Breast epithelium (tissue), 4 donors: Measurements from ENCODE around the gene GNG14. TPM values are rescaled to one million over a fixed set of nuclear protein-coding genes. Genes with fewer than 3 reads are reported as not detected.

Experiments
- DNase-seq, 2 donors: peaks; one replicate each; pipeline ENCODE4 v3.0.0-alpha.2; 2019; ENCODE audit warnings: low spot score in 2 of 2
- H3K27ac ChIP-seq, 2 donors: fragments of 200-600 bp; sonication (generic) in 1 of 2; one replicate each; pipeline ENCODE4 v1.5.1; 2016 to 2019; ENCODE audit warnings: mild to moderate bottlenecking in 1 of 2
- H3K27me3 ChIP-seq, 2 donors: fragments of 200-600 bp; sonication (generic) in 1 of 2; one replicate each; pipeline versions ENCODE4 v1.5.1 to v1.6.0; 2017 to 2019; ENCODE audit warnings: control low read depth in 1 of 2, mild to moderate bottlenecking in 1 of 2
- H3K36me3 ChIP-seq: fragments of 200-600 bp; one replicate; pipeline ENCODE4 v1.5.1; 2019
- H3K4me1 ChIP-seq, 2 donors: fragments of 200-600 bp; sonication (generic); one replicate each; pipeline ENCODE4 v1.5.1; 2016 to 2019; ENCODE audit warnings: control low read depth in 1 of 2
- H3K4me3 ChIP-seq, 3 donors: fragments of 200-600 bp; sonication (generic); 1 replicate in 2 of 3; 2 replicates in 1 of 3; pipeline ENCODE4 v1.5.1; 2016 to 2019; ENCODE audit warnings: mild to moderate bottlenecking in 3 of 3, moderate library complexity in 2 of 3
- H3K9me3 ChIP-seq, 2 donors: fragments of 200-600 bp; sonication (generic) in 1 of 2; one replicate each; pipeline ENCODE4 v1.5.1; 2016 to 2019; ENCODE audit warnings: control low read depth in 1 of 2
- POLR2A ChIP-seq: fragments of 450-650 bp; IDR thresholded peaks from one replicate; pipeline ENCODE4 v1.6.1; 2016; ENCODE audit warnings: antibody characterized with exemption, mild to moderate bottlenecking, moderate library complexity
- POLR2AphosphoS5 ChIP-seq, 3 donors: sonication (generic); formaldehyde crosslinking; IDR thresholded peaks; one replicate each; pipeline ENCODE4 v1.6.1; 2017; ENCODE audit warnings: antibody characterized with exemption in 3 of 3
- intact Hi-C: fragments of 100-400 bp; cut with DNase I; formaldehyde crosslinking; loops from one replicate; pipeline ENCODE4 v1.15.1; 2023; ENCODE audit warnings: low total_unique reads
- total RNA-seq, 3 donors: library from RNA; depleted of rRNA; stranded (reverse); fragments of >200 nt; gene quantifications; one replicate each; pipeline ENCODE4 v1.1.0, GENCODE V29; 2016
- TF ChIP-seq, protein P1 (sequence below), 3 donors: fragments of 450-650 bp; IDR thresholded peaks; one replicate each; pipeline ENCODE4 v1.5.1; 2016 to 2017; ENCODE audit warnings: antibody characterized with exemption in 3 of 3, mild to moderate bottlenecking in 3 of 3, moderate library complexity in 3 of 3

Gene GNG14
- total RNA-seq, 3 donors from 2014 or later: not detected

DNA sequence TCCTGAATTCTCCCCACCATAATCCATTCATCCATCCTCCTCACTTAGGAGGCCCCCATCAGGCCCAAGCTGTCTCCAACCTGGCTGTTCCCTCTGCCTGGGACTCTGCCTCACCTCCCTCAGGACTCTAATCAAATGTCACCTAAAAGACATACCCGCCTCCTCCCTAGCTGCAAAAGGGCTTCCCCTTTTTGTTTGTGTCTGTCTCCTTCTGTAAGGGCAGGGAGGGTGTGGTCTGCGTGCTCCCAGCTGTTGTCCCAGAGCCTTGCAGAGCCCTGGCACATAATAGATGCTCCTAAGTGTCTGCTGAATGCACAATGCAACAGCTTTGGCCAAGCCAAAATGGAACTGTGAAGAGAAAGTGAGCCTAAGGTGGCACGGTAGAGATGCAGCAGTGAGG, 42.3 kb downstream of the GNG14 start:
- no peaks in the 10 kb centered on the region for H3K27me3 ChIP-seq
- H3K9me3 ChIP-seq: no peaks in the 10 kb centered on the region
- no peak overlapping the region for H3K27ac ChIP-seq
- peaks cover 6 to 9% of the 10 kb centered on the region in 2 donors for H3K4me1 ChIP-seq
- H3K4me3 ChIP-seq: no peak overlapping the region
- H3K36me3 ChIP-seq: peaks cover 9% of the 10 kb centered on the region
- intact Hi-C loops: no loop called here
- DNase-seq: no peak
- TF ChIP-seq, protein P1, sequence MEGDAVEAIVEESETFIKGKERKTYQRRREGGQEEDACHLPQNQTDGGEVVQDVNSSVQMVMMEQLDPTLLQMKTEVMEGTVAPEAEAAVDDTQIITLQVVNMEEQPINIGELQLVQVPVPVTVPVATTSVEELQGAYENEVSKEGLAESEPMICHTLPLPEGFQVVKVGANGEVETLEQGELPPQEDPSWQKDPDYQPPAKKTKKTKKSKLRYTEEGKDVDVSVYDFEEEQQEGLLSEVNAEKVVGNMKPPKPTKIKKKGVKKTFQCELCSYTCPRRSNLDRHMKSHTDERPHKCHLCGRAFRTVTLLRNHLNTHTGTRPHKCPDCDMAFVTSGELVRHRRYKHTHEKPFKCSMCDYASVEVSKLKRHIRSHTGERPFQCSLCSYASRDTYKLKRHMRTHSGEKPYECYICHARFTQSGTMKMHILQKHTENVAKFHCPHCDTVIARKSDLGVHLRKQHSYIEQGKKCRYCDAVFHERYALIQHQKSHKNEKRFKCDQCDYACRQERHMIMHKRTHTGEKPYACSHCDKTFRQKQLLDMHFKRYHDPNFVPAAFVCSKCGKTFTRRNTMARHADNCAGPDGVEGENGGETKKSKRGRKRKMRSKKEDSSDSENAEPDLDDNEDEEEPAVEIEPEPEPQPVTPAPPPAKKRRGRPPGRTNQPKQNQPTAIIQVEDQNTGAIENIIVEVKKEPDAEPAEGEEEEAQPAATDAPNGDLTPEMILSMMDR (IDR thresholded peaks at IDR 0.05): no peak
- TF ChIP-seq POLR2AphosphoS5 (IDR thresholded peaks at IDR 0.05) (no peak), POLR2A (no peak)

DNA sequence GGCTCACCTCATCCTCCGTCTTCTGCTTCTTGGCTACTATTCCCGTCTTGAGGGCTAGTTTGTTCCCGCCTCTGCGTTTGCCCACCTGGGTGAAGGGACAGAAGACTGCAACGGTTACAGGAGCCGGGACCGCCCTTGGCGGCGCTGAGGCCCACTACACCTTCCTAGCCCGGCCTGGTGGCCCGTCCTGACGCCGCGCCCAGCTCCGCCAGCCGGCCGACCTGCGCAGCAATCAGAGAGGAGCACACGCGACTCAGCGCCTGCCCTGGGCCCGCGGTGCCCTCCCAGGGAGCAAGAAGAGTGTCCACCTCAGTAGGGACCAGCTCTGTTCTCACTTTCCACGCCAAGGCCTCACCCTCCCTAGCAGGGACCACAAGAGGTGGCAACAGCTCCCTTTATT, 43.5 kb downstream of the GNG14 start:
- H3K4me1 ChIP-seq: peaks cover 6 to 11% of the 10 kb centered on the region in 2 donors
- H3K36me3 ChIP-seq: peaks cover 9% of the 10 kb centered on the region
- no peaks in the 10 kb centered on the region for H3K9me3 ChIP-seq
- no peak overlapping the region for H3K4me3 ChIP-seq
- TF ChIP-seq, protein P1 (IDR thresholded peaks at IDR 0.05): no peak
- no peak for TF ChIP-seq POLR2A
- no peak for TF ChIP-seq POLR2AphosphoS5 (IDR thresholded peaks at IDR 0.05)
- DNase-seq: no peak
- no peaks in the 10 kb centered on the region for H3K27me3 ChIP-seq
- no peak overlapping the region for H3K27ac ChIP-seq
- intact Hi-C loops: no loop called here

DNA sequence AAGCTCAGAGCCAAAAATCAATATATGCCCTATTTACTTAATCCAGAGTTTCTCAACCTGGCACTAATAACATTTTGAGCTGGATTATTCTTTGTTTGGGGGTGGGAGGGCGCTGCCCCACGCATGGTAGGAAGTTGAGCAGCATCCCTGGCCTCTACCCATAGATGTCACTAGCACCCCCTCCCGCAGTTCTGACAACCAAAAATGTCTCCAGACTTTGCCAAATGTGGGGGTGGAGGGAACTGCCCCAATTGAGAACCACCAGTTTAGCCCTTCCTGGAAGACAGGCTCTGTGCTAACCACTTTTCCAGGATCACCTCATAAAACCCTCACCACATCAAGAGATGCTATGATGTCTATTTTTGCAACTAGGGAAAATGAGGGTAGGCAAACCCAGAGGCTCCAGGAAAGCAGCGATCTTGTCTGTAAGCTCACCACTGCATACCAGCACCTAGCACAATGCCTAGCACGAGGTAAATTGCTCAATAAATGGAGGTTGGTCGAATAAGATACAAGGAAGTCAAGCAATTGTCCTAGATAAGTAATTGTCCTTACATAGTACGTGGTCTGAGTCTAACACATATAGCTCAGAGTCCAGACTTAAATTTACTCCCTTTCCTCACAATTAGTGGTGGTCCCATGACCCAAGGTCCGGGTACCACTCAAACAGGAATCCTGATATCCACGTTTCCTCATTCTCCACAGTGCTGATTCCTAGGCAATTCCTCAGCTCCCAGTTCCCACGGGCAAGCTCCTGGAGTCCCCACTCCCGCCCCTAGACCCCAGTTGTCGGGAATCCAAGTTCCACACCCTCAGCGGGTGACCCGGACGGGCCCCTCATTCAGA, 45.8 kb downstream of the GNG14 start:
- intact Hi-C loops: no loop called here
- TF ChIP-seq, protein P1 (IDR thresholded peaks at IDR 0.05): no peak
- TF ChIP-seq POLR2AphosphoS5 (IDR thresholded peaks at IDR 0.05) (no peak), POLR2A (no peak)
- H3K27ac ChIP-seq: peak overlapping the region; percentile 95
- no peak for DNase-seq
- no peaks in the 10 kb centered on the region for H3K27me3 ChIP-seq
- no peaks in the 10 kb centered on the region for H3K9me3 ChIP-seq
- peak overlapping the region; percentile 93 to 98 (median 94) for H3K4me3 ChIP-seq
- H3K4me1 ChIP-seq: peaks cover 6 to 21% of the 10 kb centered on the region in 2 donors
- peaks cover 9% of the 10 kb centered on the region for H3K36me3 ChIP-seq

DNA sequence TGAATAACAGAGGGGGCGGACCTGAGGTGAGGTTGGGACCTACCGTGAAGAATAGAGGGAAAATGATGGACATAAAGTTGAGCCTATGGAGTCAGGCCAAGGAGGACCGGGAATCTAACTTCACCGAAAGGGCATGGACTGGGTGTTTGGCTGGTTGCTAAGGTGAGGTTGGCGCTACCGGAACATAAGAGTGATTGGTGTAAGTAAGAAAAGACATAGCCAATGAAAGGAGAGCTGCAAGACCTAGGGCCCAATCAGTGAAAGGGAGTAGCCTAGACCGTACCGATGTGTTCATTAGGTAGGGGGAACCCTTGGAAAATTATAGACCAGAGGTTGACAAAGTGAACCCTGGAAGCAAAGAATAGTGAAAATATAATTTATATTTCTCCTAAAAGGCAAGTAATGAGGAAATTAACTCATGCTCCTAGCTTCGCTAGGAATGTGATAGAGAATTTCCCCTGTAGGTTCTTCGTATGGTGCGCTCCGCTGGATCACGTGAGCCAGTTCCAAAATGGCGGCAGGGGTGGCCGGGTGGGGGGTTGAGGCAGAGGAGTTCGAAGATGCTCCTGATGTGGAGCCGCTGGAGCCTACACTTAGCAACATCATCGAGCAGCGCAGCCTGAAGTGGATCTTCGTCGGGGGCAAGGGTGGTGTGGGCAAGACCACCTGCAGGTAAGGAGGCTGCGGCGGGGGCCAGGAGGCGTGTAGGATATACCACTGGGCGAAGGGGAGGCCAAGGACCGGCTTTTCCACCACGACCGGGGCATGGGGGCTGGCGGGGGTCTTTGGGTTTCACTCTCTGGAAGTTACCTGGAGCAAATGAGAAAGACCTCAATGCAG, 49.4 kb downstream of the GNG14 start, which contains the start of gene GET3:
GET3 (plus strand) TSS at position 503 of the 840 bp plus-strand sequence; CDS start at position 512, 9 bp downstream.
- H3K36me3 ChIP-seq: no peaks in the 10 kb centered on the region
- peak within 1 kb of the TSS; percentile 78 to 95 (median 89) for H3K4me3 ChIP-seq
- H3K27me3 ChIP-seq: no peaks in the 10 kb centered on the region
- H3K4me1 ChIP-seq: peaks cover 6 to 21% of the 10 kb centered on the region in 2 donors
- H3K9me3 ChIP-seq: no peaks in the 10 kb centered on the region
- DNase-seq: peak; percentile 77 to 99
- peak within 1 kb of the TSS; percentile 92 for H3K27ac ChIP-seq
- intact Hi-C loops: no loop called here
- peak; percentile 30 for TF ChIP-seq POLR2A
- TF ChIP-seq POLR2AphosphoS5 (IDR thresholded peaks at IDR 0.05): peak; percentile 57 to 88 (median 70)
- TF ChIP-seq, protein P1 (IDR thresholded peaks at IDR 0.05): peak; percentile 50 to 64 (median 61)
